HG03520 (cell line): ENCODE data around the gene CAPN15.

Experiments used
- ATAC-seq: cut with Tn5 transposase; IDR thresholded peaks from one replicate; pipeline ENCODE4 v1.9.1; 2021; ENCODE audit warnings: mild to moderate bottlenecking, moderate library complexity; ENCODE audit not compliant: unreplicated experiment

Gene CAPN15

GRCh38 chr16:524274-525040 lies 3.1 kb upstream of the CAPN15 start:
- no peak for ATAC-seq

DNA sequence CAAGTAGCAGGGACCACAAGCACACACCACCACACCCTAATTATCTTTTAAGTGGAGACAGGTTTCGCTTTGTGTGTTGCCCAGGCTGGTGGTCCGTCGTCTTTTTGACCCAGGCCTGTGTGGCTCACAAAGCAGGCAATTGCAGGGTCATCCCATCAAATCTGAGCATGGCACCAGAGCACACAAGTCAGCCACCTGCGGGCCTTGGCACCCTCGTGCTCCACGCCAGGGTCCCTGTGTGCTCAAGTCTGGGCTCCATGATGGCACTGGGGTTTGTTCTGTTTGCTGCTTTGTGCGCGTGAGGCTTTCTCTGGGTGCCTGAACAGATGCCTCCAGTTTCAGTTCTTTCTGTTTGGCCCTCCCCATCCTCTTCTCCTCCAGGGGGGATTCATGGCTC lies 2.4 kb upstream of the CAPN15 start:
- ATAC-seq = no peak

DNA sequence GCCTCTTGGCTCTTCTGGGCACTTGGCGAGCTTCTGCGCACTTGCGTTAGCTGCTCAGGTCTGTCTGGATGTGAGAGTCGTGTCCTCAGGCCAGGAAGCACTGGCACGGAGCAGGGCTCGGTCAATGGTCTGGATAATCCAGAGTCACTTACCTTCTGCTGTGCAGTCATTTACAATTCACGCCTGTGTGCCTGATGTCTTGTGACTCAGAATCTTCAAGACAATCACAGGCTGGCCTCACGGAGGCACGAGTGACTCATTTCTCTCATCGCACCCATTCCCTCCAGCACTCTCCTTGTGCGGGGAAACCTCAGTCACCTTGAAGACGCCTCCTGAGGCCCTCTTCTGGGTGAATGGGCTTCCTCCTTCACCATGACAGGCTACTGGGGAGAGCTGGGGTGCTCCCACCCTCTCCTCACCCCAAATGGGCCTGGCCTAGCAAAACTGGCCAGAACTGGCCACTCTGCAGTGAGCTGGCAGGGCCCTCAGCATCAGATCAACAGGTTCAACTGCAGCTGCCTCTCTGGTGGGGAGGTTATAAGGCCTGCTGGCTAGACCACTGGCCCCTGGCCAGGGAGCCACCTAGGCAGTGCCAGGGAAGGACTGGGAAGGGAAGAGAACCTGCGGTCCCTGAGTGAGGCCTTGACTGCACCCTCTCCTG lies 1.9 kb upstream of the CAPN15 start:
- ATAC-seq = no peak

GRCh38 chr16:526181-527014 lies 1.1 kb upstream of the CAPN15 start:
- no peak for ATAC-seq

GRCh38 chr16:528111-529011 lies 849 bp downstream of the CAPN15 start:
- peak; percentile 11 for ATAC-seq

DNA sequence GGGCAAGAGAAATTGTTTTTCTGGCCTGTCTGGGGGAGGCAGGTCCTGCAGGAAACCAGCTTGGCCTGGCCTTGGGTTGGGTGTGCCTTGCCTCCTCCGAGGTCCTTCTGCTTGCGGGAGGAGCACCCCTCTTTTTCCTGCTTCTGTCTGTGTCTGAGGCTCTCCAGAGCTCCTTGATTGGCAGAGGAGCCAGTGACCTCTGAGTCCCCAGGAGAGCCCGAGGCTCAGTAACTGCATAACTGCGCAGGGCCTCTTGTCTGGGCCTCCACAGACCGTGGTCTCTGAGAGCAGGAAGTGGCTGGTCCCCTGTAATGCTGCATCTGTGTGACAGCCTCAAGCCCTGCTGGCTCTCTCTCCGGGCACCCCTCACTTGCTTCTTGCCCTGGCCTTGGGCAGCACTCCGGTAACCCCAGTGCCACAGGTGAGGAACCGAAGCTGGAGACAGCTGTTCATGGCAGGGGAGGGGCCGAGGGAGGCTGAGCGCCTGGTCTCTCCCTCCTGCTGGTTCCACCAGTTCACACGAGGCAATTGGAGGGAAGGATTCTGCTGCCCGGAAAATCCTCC lies 1.6 kb downstream of the CAPN15 start:
- no peak for ATAC-seq

- no peak for ATAC-seq
Measured at GRCh38 chr16:530111-530817, 2.8 kb downstream of the CAPN15 start.

DNA sequence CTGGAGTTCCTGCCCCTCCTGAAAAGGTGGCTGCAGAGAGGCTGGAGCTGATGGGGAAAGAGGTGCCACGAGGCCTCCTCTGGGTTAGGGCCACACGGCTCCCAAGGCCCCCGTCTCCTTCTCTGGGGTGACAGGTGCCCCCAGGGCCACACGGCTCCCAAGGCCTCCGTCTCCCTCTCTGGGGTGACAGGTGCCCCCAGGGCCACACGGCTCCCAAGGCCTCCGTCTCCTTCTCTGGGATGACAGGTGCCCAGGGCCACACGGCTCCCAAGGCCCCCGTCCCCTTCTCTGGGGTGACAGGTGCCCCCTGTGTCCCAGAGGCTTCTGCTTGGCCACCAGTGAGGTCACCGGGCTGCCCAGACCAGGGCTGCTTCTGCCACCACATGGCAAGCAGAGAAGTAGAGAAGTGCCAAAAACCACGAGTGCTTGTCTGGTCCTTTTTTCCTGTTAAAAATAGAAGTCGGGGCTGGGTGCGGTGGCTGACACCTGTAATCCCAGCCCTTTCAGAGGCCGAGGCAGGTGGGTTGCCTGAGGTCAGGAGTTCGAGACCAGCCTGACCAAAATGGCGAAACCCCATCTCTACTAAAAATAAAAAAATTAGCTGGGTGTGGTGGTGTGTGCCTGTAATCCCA lies 4.1 kb downstream of the CAPN15 start:
- ATAC-seq = no peak

GRCh38 chr16:533391-534123 lies 6.0 kb downstream of the CAPN15 start:
- no peak for ATAC-seq

- ATAC-seq = no peak
Measured at GRCh38 chr16:534135-534534, 6.6 kb downstream of the CAPN15 start.

GRCh38 chr16:534856-535445 lies 7.4 kb downstream of the CAPN15 start:
- ATAC-seq = no peak

DNA sequence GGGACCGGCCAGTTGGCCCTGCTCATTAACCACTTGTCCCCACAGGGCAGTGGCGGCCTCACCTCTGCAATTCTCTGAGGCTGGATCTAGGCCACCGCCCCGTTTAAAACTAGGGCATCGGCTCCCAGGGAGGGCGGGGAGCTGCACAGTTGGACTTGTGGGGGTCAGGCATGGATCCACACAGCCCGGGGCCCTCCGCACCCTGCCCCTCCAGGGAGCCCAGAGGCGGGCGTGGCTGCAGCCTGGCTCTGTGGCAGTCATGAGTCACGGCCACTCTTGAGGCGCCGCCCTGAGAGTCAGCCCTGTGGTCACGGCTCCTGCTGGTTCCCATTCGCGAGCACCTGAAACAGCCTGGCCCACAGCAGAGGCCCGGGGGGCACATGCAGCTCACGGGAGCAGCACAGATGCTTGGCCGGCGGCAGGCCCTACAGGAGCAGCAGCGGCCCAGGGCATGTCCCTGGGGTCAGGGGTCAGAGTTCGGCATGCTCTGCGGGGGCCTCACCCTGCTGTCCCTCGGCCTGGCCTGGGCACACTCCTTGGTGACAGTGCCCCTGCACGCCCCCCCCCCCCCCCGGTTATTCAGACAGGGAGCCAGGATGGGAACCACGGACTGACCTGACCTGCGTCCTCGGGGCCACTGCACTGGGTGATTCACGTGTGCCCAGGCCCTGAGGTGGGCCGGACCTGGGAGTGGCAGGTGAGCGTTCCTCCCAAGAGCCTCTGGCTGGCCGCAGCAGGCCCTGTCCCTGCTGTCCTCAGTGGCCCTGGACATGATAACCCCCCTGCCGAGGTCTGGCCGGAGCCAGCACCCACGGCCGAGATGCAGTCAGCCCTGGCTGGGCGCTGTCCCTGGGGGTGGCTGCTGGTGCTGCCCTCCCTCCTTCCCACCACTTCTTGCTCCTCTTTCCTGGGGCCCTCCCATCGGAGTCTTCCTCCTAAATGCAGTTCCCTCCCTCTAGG lies 8.2 kb downstream of the CAPN15 start:
- ATAC-seq = no peak

- ATAC-seq = no peak
Measured at GRCh38 chr16:536746-537145, 9.2 kb downstream of the CAPN15 start.

DNA sequence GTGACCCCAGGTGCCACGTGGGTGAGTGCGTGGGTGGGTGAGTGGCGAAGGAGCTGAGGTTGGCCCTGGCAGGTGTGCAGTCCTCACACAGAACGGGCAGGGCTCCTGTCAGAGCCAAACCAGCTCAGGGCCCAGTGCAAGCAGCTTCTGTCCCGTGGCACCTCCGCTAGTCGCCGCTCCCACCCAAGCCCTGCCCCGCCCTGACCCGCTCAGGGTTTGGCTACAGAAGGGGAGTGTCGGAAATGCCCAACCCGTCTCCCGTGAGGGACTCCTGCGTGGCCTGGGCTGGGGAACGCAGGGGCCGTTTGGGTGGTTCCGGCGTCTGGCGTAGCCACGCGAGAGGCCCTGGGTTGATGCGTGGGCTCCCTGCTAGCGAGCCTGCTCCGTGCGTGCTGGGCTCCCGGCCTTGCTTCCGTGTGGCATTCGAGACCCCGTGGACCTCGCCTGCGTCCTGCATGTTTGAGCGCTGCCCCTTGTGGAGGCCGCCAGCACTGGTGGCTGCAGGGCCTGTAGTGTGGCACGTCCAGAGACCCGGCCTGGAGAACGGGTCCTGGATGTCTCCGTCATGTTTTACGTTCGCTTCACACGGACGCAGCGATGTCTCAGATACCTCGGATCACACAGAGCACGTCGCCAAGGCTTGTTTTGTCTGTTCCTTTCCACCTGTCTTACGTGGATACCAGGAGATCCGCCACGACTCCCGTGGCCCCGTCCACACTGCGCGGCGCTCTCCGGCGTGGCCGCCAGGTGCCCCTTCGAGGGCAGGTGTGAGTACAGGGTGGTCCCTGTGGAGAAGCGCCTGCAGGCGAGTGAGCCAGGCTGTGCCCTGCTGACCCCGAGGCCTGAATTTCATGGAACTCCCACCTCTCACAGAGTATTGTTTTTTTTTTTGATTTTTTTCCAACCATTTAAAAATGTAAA lies 10.2 kb downstream of the CAPN15 start:
- no peak for ATAC-seq

GRCh38 chr16:539901-540530 lies 12.5 kb downstream of the CAPN15 start:
- no peak for ATAC-seq
